D721Med (cell line): ENCODE data around the gene RASSF3.

Source experiments
- DNase-seq: peaks from one replicate; pipeline ENCODE4 v3.0.0; 2011; ENCODE audit warnings: low spot score; ENCODE audit not compliant: insufficient read length
- FAIRE-seq: peaks from 2 replicates; lab custom pipeline; 2011; peaks lifted over from hg19 to GRCh38; lab: Jason Lieb, UNC
- CTCF ChIP-seq: IDR thresholded peaks from 2 replicates; pipeline ENCODE4 v1.5.1; 2012; ENCODE audit warnings: mild to moderate bottlenecking, control low read depth; ENCODE audit not compliant: insufficient read depth; ENCODE audit errors: missing control alignments

RASSF3 gene

GRCh38 chr12:64569923-64570691 lies 40.2 kb upstream of the RASSF3 start:
- FAIRE-seq (no peak), DNase-seq (no peak)
- no peak for TF ChIP-seq CTCF

- no peak for TF ChIP-seq CTCF
- FAIRE-seq (no peak), DNase-seq (no peak)
These were observed 38.9 kb upstream of the RASSF3 start for GRCh38 chr12:64571411-64571810.

- TF ChIP-seq CTCF, result no peak
- FAIRE-seq (no peak), DNase-seq (no peak)
These were observed 38.1 kb upstream of the RASSF3 start for GRCh38 chr12:64572241-64572640.

- no peak for FAIRE-seq
- no peak for DNase-seq
- no peak for TF ChIP-seq CTCF
These were observed 35.5 kb upstream of the RASSF3 start for GRCh38 chr12:64574837-64575236.

- no peak for TF ChIP-seq CTCF
- no peak for FAIRE-seq
These were observed 33.2 kb upstream of the RASSF3 start for GRCh38 chr12:64577046-64577445.

GRCh38 chr12:64578566-64578965 lies 31.7 kb upstream of the RASSF3 start:
- no peak for TF ChIP-seq CTCF
- FAIRE-seq, result no peak
- DNase-seq, result no peak

More at GRCh38 chr12:64577046-64577445, 33.2 kb upstream of the RASSF3 start:
- DNase-seq, result no peak

GRCh38 chr12:64580681-64581080 lies 29.6 kb upstream of the RASSF3 start:
- DNase-seq (no peak), FAIRE-seq (no peak)
- no peak for TF ChIP-seq CTCF
